ENCODE data around the gene MPND.
A peak's percentile ranks its signal among the peaks of the same experiment; 100 is the strongest.

The MPND gene

GRCh38 chr19:4386041-4386782, 42.9 kb downstream of the MPND start:
- 81% methylated on average over 12 of the region's 13 CpGs for WGBS

GRCh38 chr19:4388337-4389063, 45.1 kb downstream of the MPND start:
- H2AK5ac ChIP-seq (ENCODE audit: low read length, severe bottlenecking): peak overlapping the region; percentile 63
- no peaks in the 10 kb centered on the region for H3K9me3 ChIP-seq (ENCODE audit: control insufficient read depth, low read length)
- no peak for DNase-seq
- H3K27me3 ChIP-seq (ENCODE audit: control insufficient read depth in 1 of 2, insufficient read depth in 1 of 2, low read length in 2 of 2): no peaks in the 10 kb centered on the region
- peak overlapping the region; percentile 12 for H2BK15ac ChIP-seq (ENCODE audit: low read depth, poor library complexity, severe bottlenecking)
- H3K4ac ChIP-seq (ENCODE audit: low read depth in 1 of 2, low read length in 2 of 2): no peak overlapping the region
- no peak overlapping the region for H2AFZ ChIP-seq (ENCODE audit: low read depth, low read length)
- peak overlapping the region; percentile 25 for H4K91ac ChIP-seq (ENCODE audit: low read length)
- H3K27ac ChIP-seq (ENCODE audit: low read length, poor library complexity, severe bottlenecking): no peak overlapping the region
- peaks cover 6% of the 10 kb centered on the region for H3K79me1 ChIP-seq (replicated peaks; ENCODE audit: low read length, poor library complexity, severe bottlenecking)
- WGBS: 93% methylated on average over 16 of the region's 16 CpGs
- peak overlapping the region in 1 of 2 experiments; percentile 34 for H3K18ac ChIP-seq (ENCODE audit: low read depth in 1 of 2, low read length in 2 of 2)
- no peak overlapping the region for H3K4me3 ChIP-seq (ENCODE audit: insufficient read depth in 1 of 2, low read depth in 1 of 2, low read length in 2 of 2)
- H2BK12ac ChIP-seq (ENCODE audit: low read length in 2 of 2): peak overlapping the region in 1 of 2 experiments; percentile 46
- H4K8ac ChIP-seq (ENCODE audit: low read length): no peak overlapping the region
- no peak overlapping the region for H3K23ac ChIP-seq (ENCODE audit: low read length in 2 of 2)
- peaks cover 35 to 40% of the 10 kb centered on the region in 2 experiments for H3K36me3 ChIP-seq (ENCODE audit: control insufficient read depth in 1 of 2, insufficient read depth in 2 of 2, low read depth in 1 of 2, low read length in 2 of 2)
- H3K14ac ChIP-seq (ENCODE audit: low read length in 2 of 2): peak overlapping the region in 1 of 2 experiments; percentile 77
- no peak overlapping the region for H2BK5ac ChIP-seq (ENCODE audit: low read depth, low read length, poor library complexity, severe bottlenecking)
- H3K4me2 ChIP-seq (ENCODE audit: low read length, poor library complexity, severe bottlenecking): no peak overlapping the region
- H3K4me1 ChIP-seq (ENCODE audit: control insufficient read depth, insufficient read depth, low read depth, low read length): peaks cover 64% of the 10 kb centered on the region
- H3K9ac ChIP-seq (ENCODE audit: low read length): peak overlapping the region; percentile 21
- H2BK120ac ChIP-seq (ENCODE audit: low read depth, low read length): no peak overlapping the region

More at GRCh38 chr19:4386041-4386782, 42.9 kb downstream of the MPND start:
- H3K23ac ChIP-seq (ENCODE audit: low read length in 2 of 2): no peak overlapping the region
- H3K79me1 ChIP-seq (replicated peaks; ENCODE audit: low read length, poor library complexity, severe bottlenecking): peaks cover 9% of the 10 kb centered on the region
- H3K14ac ChIP-seq (ENCODE audit: low read length in 2 of 2): no peak overlapping the region
- no peak overlapping the region for H2BK15ac ChIP-seq (ENCODE audit: low read depth, poor library complexity, severe bottlenecking)
- no peak overlapping the region for H3K18ac ChIP-seq (ENCODE audit: low read depth in 1 of 2, low read length in 2 of 2)
- peak overlapping the region; percentile 85 for H3K27ac ChIP-seq (ENCODE audit: low read length, poor library complexity, severe bottlenecking)
- no peak overlapping the region for H2AFZ ChIP-seq (ENCODE audit: low read depth, low read length)
- no peak overlapping the region for H2BK12ac ChIP-seq (ENCODE audit: low read length in 2 of 2)
- no peak overlapping the region for H2BK120ac ChIP-seq (ENCODE audit: low read depth, low read length)
- no peak overlapping the region for H3K4ac ChIP-seq (ENCODE audit: low read depth in 1 of 2, low read length in 2 of 2)
- H2BK5ac ChIP-seq (ENCODE audit: low read depth, low read length, poor library complexity, severe bottlenecking): no peak overlapping the region
- peak overlapping the region; percentile 33 for H3K9ac ChIP-seq (ENCODE audit: low read length)
- no peaks in the 10 kb centered on the region for H3K27me3 ChIP-seq (ENCODE audit: control insufficient read depth in 1 of 2, insufficient read depth in 1 of 2, low read length in 2 of 2)
- no peak overlapping the region for H3K4me3 ChIP-seq (ENCODE audit: insufficient read depth in 1 of 2, low read depth in 1 of 2, low read length in 2 of 2)
- H3K36me3 ChIP-seq (ENCODE audit: control insufficient read depth in 1 of 2, insufficient read depth in 2 of 2, low read depth in 1 of 2, low read length in 2 of 2): peaks cover 39 to 46% of the 10 kb centered on the region in 2 experiments
- no peak overlapping the region for H2AK5ac ChIP-seq (ENCODE audit: low read length, severe bottlenecking)
- H4K8ac ChIP-seq (ENCODE audit: low read length): no peak overlapping the region
- no peak for DNase-seq
- no peaks in the 10 kb centered on the region for H3K9me3 ChIP-seq (ENCODE audit: control insufficient read depth, low read length)
- H3K4me2 ChIP-seq (ENCODE audit: low read length, poor library complexity, severe bottlenecking): peak overlapping the region; percentile 2
- no peak overlapping the region for H4K91ac ChIP-seq (ENCODE audit: low read length)
- peaks cover 51% of the 10 kb centered on the region for H3K4me1 ChIP-seq (ENCODE audit: control insufficient read depth, insufficient read depth, low read depth, low read length)

GRCh38 chr19:4389064-4389375, 45.7 kb downstream of the MPND start:
- Histone ChIP-seq H3K27ac (ENCODE audit: low read length, poor library complexity, severe bottlenecking) (no peak overlapping the region), H3K36me3 (ENCODE audit: control insufficient read depth in 1 of 2, insufficient read depth in 2 of 2, low read depth in 1 of 2, low read length in 2 of 2) (peaks cover 30 to 34% of the 10 kb centered on the region in 2 experiments), H2BK12ac (ENCODE audit: low read length in 2 of 2) (peak overlapping the region; percentile 17 to 46), H2BK5ac (ENCODE audit: low read depth, low read length, poor library complexity, severe bottlenecking) (no peak overlapping the region), H3K27me3 (ENCODE audit: control insufficient read depth in 1 of 2, insufficient read depth in 1 of 2, low read length in 2 of 2) (no peaks in the 10 kb centered on the region), H4K8ac (ENCODE audit: low read length) (peak overlapping the region; percentile 47), H2AFZ (ENCODE audit: low read depth, low read length) (no peak overlapping the region), H4K91ac (ENCODE audit: low read length) (peak overlapping the region; percentile 74), H3K23ac (ENCODE audit: low read length in 2 of 2) (peak overlapping the region in 1 of 2 experiments; percentile 6), H3K14ac (ENCODE audit: low read length in 2 of 2) (no peak overlapping the region), H3K4me1 (ENCODE audit: control insufficient read depth, insufficient read depth, low read depth, low read length) (peaks cover 66% of the 10 kb centered on the region), H3K18ac (ENCODE audit: low read depth in 1 of 2, low read length in 2 of 2) (no peak overlapping the region), H2BK120ac (ENCODE audit: low read depth, low read length) (no peak overlapping the region), H3K79me1 (replicated peaks; ENCODE audit: low read length, poor library complexity, severe bottlenecking) (peaks cover 4% of the 10 kb centered on the region), H3K9me3 (ENCODE audit: control insufficient read depth, low read length) (no peaks in the 10 kb centered on the region), H3K4ac (ENCODE audit: low read depth in 1 of 2, low read length in 2 of 2) (no peak overlapping the region), H3K4me3 (ENCODE audit: insufficient read depth in 1 of 2, low read depth in 1 of 2, low read length in 2 of 2) (no peak overlapping the region), H3K9ac (ENCODE audit: low read length) (peak overlapping the region; percentile 21), H2AK5ac (ENCODE audit: low read length, severe bottlenecking) (no peak overlapping the region), H2BK15ac (ENCODE audit: low read depth, poor library complexity, severe bottlenecking) (peak overlapping the region; percentile 12), H3K4me2 (ENCODE audit: low read length, poor library complexity, severe bottlenecking) (no peak overlapping the region)
- 90% methylated on average over 9 of the region's 9 CpGs for WGBS
- DNase-seq: no peak

- no peak for DNase-seq
- no peak overlapping the region for H2AFZ ChIP-seq (ENCODE audit: low read depth, low read length)
- no peaks in the 10 kb centered on the region for H3K9me3 ChIP-seq (ENCODE audit: control insufficient read depth, low read length)
- no peaks in the 10 kb centered on the region for H3K27me3 ChIP-seq (ENCODE audit: control insufficient read depth in 1 of 2, insufficient read depth in 1 of 2, low read length in 2 of 2)
- no peak overlapping the region for H2BK15ac ChIP-seq (ENCODE audit: low read depth, poor library complexity, severe bottlenecking)
- peak overlapping the region; percentile 82 for H3K9ac ChIP-seq (ENCODE audit: low read length)
- H3K79me1 ChIP-seq (replicated peaks; ENCODE audit: low read length, poor library complexity, severe bottlenecking): peaks cover 2% of the 10 kb centered on the region
- no peak overlapping the region for H2BK120ac ChIP-seq (ENCODE audit: low read depth, low read length)
- peak overlapping the region; percentile 5 for H4K91ac ChIP-seq (ENCODE audit: low read length)
- peak overlapping the region in 1 of 2 experiments; percentile 72 for H3K14ac ChIP-seq (ENCODE audit: low read length in 2 of 2)
- peak overlapping the region; percentile 56 to 81 for H3K18ac ChIP-seq (ENCODE audit: low read depth in 1 of 2, low read length in 2 of 2)
- H3K4me1 ChIP-seq (ENCODE audit: control insufficient read depth, insufficient read depth, low read depth, low read length): peaks cover 67% of the 10 kb centered on the region
- peak overlapping the region; percentile 5 for H4K8ac ChIP-seq (ENCODE audit: low read length)
- H2AK5ac ChIP-seq (ENCODE audit: low read length, severe bottlenecking): peak overlapping the region; percentile 6
- peak overlapping the region; percentile 85 for H3K27ac ChIP-seq (ENCODE audit: low read length, poor library complexity, severe bottlenecking)
- H2BK12ac ChIP-seq (ENCODE audit: low read length in 2 of 2): peak overlapping the region in 1 of 2 experiments; percentile 33
- no peak overlapping the region for H3K4me2 ChIP-seq (ENCODE audit: low read length, poor library complexity, severe bottlenecking)
- H3K36me3 ChIP-seq (ENCODE audit: control insufficient read depth in 1 of 2, insufficient read depth in 2 of 2, low read depth in 1 of 2, low read length in 2 of 2): peaks cover 28 to 29% of the 10 kb centered on the region in 2 experiments
- 80% methylated on average over 17 of the region's 17 CpGs for WGBS
- H3K4me3 ChIP-seq (ENCODE audit: insufficient read depth in 1 of 2, low read depth in 1 of 2, low read length in 2 of 2): peak overlapping the region in 1 of 2 experiments; percentile 62
- H2BK5ac ChIP-seq (ENCODE audit: low read depth, low read length, poor library complexity, severe bottlenecking): no peak overlapping the region
- H3K23ac ChIP-seq (ENCODE audit: low read length in 2 of 2): no peak overlapping the region
- H3K4ac ChIP-seq (ENCODE audit: low read depth in 1 of 2, low read length in 2 of 2): peak overlapping the region; percentile 18 to 45
Observed at GRCh38 chr19:4389511-4390016, 46.2 kb downstream of the MPND start.

Measured in mesenchymal stem cell (in vitro differentiated cells and primary cell).